ENCODE data around the gene CCNL2. TPM values are rescaled to one million over a fixed set of nuclear protein-coding genes. Genes with fewer than 3 reads are reported as not detected.

Gene CCNL2
- total and polyA plus RNA-seq, 2 donors (not counting 1 experiment from before 2014, with no cell fraction given), result 263 to 347 TPM

- H3K27ac Mint-ChIP-seq, result no peak overlapping the region
- no peak overlapping the region for H3K4me3 ChIP-seq (ENCODE audit: control extremely low read depth in 1 of 5, extremely low read depth in 1 of 5, insufficient read depth in 1 of 5, low read depth in 2 of 5, low read length in 4 of 5)
Observed at GRCh38 chr1:1342061-1342562, 57.0 kb downstream of the CCNL2 start.

DNA sequence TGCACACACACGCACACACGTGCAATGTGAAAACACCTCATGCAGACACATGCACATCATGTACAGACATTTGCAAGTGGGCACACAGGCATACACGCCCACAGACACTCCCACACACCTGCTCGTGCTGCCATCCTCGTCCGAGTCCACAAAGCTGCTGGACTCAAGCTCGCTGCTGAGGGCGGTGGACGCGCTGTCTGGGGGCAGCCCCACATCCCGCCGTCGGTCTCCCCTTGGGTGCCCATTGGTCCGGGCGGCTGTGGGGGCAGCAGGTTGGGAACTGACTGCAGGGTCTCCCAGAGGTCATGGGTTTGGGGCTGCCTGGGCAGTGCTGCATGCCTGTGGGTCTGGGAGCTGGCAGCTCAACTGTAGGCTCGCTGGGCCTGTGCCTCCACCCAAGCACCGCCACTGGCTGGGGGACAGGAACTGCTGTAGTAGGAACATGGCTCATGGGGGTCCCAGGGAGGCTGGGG is 57.5 kb downstream of the CCNL2 start:
- Histone ChIP-seq H3K27me3 (replicated peaks in 1 of 4; ENCODE audit: control extremely low read depth in 1 of 4, control insufficient read depth in 3 of 4, insufficient read depth in 4 of 4, low read length in 3 of 4) (no peaks in the 10 kb centered on the region), H3K79me2 (ENCODE audit: control insufficient read depth, insufficient read depth, low read length) (peaks cover 15% of the 10 kb centered on the region), H4K20me1 (ENCODE audit: control insufficient read depth, insufficient read depth, low read length, poor library complexity, severe bottlenecking) (peaks cover 31% of the 10 kb centered on the region), H3K9me3 (ENCODE audit: control extremely low read depth in 1 of 3, control insufficient read depth in 2 of 3, insufficient read depth in 1 of 3, low read length in 2 of 3) (peaks cover 0 to 7% (median 0%) of the 10 kb centered on the region in 3 donors), H3K4me1 (ENCODE audit: control insufficient read depth in 2 of 2, insufficient read depth in 2 of 2, low read length in 2 of 2) (no peaks in the 10 kb centered on the region), H3K9ac (ENCODE audit: low read length) (no peak overlapping the region), H3K4me3 (ENCODE audit: control extremely low read depth in 1 of 5, extremely low read depth in 1 of 5, insufficient read depth in 1 of 5, low read depth in 2 of 5, low read length in 4 of 5) (no peak overlapping the region), H2AFZ (ENCODE audit: insufficient read depth, low read depth, low read length, poor library complexity, severe bottlenecking) (no peak overlapping the region), H3K27ac (ENCODE audit: low read length in 2 of 2) (no peak overlapping the region), H3K36me3 (replicated peaks in 1 of 2; ENCODE audit: control extremely low read depth in 1 of 2, control insufficient read depth in 1 of 2, extremely low read depth in 1 of 2, insufficient read depth in 2 of 2, low read length in 1 of 2) (peaks cover 0 to 12% of the 10 kb centered on the region in 2 experiments), H3K4me2 (replicated peaks; ENCODE audit: low read depth, low read length, poor library complexity, severe bottlenecking) (no peak overlapping the region)
- WGBS (ENCODE audit: insufficient coverage), result 95% methylated on average over 17 of the region's 17 CpGs
- DNase-seq (no peak), ATAC-seq (ENCODE audit: low read depth) (no peak)
- no peak for TF ChIP-seq EZH2 (IDR thresholded peaks at IDR 0.05; ENCODE audit: borderline replicate concordance, insufficient read depth, low read depth, low read length, poor library complexity, severe bottlenecking)
- no peak for TF ChIP-seq CTCF (IDR thresholded peaks at IDR 0.05)
- Mint-ChIP-seq H3K4me3 (no peak overlapping the region), H3K27me3 (no peaks in the 10 kb centered on the region), H3K9me3 (ENCODE audit: insufficient read depth) (no peaks in the 10 kb centered on the region), H3K4me1 (no peaks in the 10 kb centered on the region), H3K27ac (no peak overlapping the region)
- ChIA-PET CTCF (no interaction called here), POLR2A (no interaction called here)
- intact Hi-C loops (cut with micrococcal nuclease), result no loop called here

More at GRCh38 chr1:1342061-1342562, 57.0 kb downstream of the CCNL2 start:
- peaks cover 0 to 7% (median 0%) of the 10 kb centered on the region in 3 donors for H3K9me3 ChIP-seq (ENCODE audit: control extremely low read depth in 1 of 3, control insufficient read depth in 2 of 3, insufficient read depth in 1 of 3, low read length in 2 of 3)
- H3K27me3 ChIP-seq (replicated peaks in 1 of 4; ENCODE audit: control extremely low read depth in 1 of 4, control insufficient read depth in 3 of 4, insufficient read depth in 4 of 4, low read length in 3 of 4), result no peaks in the 10 kb centered on the region
- ATAC-seq (ENCODE audit: low read depth) (no peak), DNase-seq (no peak)
- no peak overlapping the region for H3K27ac ChIP-seq (ENCODE audit: low read length in 2 of 2)
- H3K9me3 Mint-ChIP-seq (ENCODE audit: insufficient read depth), result no peaks in the 10 kb centered on the region
- H3K4me3 Mint-ChIP-seq, result no peak overlapping the region
- H3K4me2 ChIP-seq (replicated peaks; ENCODE audit: low read depth, low read length, poor library complexity, severe bottlenecking), result no peak overlapping the region
- peaks cover 19% of the 10 kb centered on the region for H3K79me2 ChIP-seq (ENCODE audit: control insufficient read depth, insufficient read depth, low read length)
- H2AFZ ChIP-seq (ENCODE audit: insufficient read depth, low read depth, low read length, poor library complexity, severe bottlenecking), result no peak overlapping the region
- intact Hi-C loops (cut with micrococcal nuclease), result no loop called here
- TF ChIP-seq CTCF (IDR thresholded peaks at IDR 0.05) (no peak), EZH2 (IDR thresholded peaks at IDR 0.05; ENCODE audit: borderline replicate concordance, insufficient read depth, low read depth, low read length, poor library complexity, severe bottlenecking) (no peak)
- ChIA-PET POLR2A (no interaction called here), CTCF (no interaction called here)
- WGBS (ENCODE audit: insufficient coverage), result 97% methylated on average over 28 of the region's 28 CpGs
- peaks cover 36% of the 10 kb centered on the region for H4K20me1 ChIP-seq (ENCODE audit: control insufficient read depth, insufficient read depth, low read length, poor library complexity, severe bottlenecking)
- H3K9ac ChIP-seq (ENCODE audit: low read length), result no peak overlapping the region
- H3K27me3 Mint-ChIP-seq, result no peaks in the 10 kb centered on the region
- H3K36me3 ChIP-seq (replicated peaks in 1 of 2; ENCODE audit: control extremely low read depth in 1 of 2, control insufficient read depth in 1 of 2, extremely low read depth in 1 of 2, insufficient read depth in 2 of 2, low read length in 1 of 2), result peaks cover 0 to 12% of the 10 kb centered on the region in 2 experiments
- no peaks in the 10 kb centered on the region for H3K4me1 ChIP-seq (ENCODE audit: control insufficient read depth in 2 of 2, insufficient read depth in 2 of 2, low read length in 2 of 2)
- peaks cover 4% of the 10 kb centered on the region for H3K4me1 Mint-ChIP-seq
